HUES48 (cell line): ENCODE data around the gene ALDH16A1.

Source experiments
- H3K27ac ChIP-seq: one replicate; pipeline ENCODE4 v1.7.0; 2013; ENCODE audit warnings: low read depth, low read length, inconsistent platforms
- H3K27me3 ChIP-seq: 2 replicates; pipeline ENCODE4 v1.6.1; 2013; ENCODE audit warnings: mild to moderate bottlenecking, low read length; ENCODE audit not compliant: control insufficient read depth, insufficient read depth
- H3K36me3 ChIP-seq: 2 replicates; pipeline ENCODE4 v1.6.1; 2013; ENCODE audit warnings: low read length; ENCODE audit not compliant: control insufficient read depth, insufficient read depth
- H3K4me1 ChIP-seq: 2 replicates; pipeline ENCODE4 v1.6.1; 2013; ENCODE audit warnings: mild to moderate bottlenecking, low read length; ENCODE audit not compliant: control insufficient read depth, insufficient read depth
- H3K4me3 ChIP-seq: 2 replicates; pipeline ENCODE4 v1.5.1; 2013; ENCODE audit warnings: mild to moderate bottlenecking, low read depth, low read length
- H3K9ac ChIP-seq: 2 replicates; pipeline ENCODE4 v1.6.1; 2013; ENCODE audit warnings: mild to moderate bottlenecking, low read depth, low read length, moderate library complexity
- H3K9me3 ChIP-seq: 2 replicates; pipeline ENCODE4 v1.6.1; 2013; ENCODE audit warnings: low read length; ENCODE audit not compliant: control insufficient read depth, insufficient read depth

The ALDH16A1 gene

GRCh38 chr19:49425178-49425577, 27.8 kb upstream of the ALDH16A1 start, which contains the start of gene GFY:
Gene GFY (plus strand): TSS chr19:49425388. CDS start chr19:49426431, 1,043 bp downstream.
- H3K27ac ChIP-seq = no peak within 1 kb of the TSS
- H3K9ac ChIP-seq = no peak within 1 kb of the TSS
- peaks cover 70% of the 10 kb centered on the region for H3K27me3 ChIP-seq
- no peaks in the 10 kb centered on the region for H3K9me3 ChIP-seq
- H3K36me3 ChIP-seq = no peaks in the 10 kb centered on the region
- peaks cover 28% of the 10 kb centered on the region for H3K4me1 ChIP-seq
- peak within 1 kb of the TSS; percentile 43; the same call in 1 of the 2 replicates for H3K4me3 ChIP-seq

DNA sequence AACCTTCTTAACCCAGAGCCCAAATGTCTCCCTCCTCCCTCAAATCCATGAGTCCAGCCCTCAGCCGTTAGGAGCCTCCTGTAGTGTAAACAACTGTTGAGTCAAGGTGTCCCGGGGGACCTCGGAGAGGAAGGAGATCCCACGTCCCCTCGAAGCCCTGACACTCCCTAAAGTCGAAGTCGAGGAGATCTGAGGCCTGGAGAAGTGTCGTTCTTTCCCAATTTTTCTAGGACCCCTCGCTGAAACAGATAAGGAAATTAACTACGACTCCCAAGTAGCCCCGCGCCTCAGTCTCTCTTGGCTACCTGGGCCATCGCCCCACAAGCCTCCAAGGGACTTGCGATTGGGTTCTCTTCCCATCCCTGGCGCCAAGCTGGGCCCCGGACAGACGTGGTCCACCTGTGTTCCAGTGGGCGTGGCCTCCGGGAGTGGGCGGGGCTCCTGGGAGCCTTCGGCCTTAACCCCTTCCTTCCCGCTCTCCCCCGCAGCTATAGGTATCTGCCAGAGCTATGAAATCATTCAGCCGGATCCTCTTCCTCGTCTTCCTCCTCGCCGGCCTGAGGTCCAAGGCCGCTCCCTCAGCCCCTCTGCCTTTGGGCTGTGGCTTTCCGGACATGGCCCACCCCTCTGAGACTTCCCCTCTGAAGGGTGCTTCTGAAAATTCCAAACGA, 27.0 kb upstream of the ALDH16A1 start:
- H3K9me3 ChIP-seq = no peaks in the 10 kb centered on the region
- peaks cover 74% of the 10 kb centered on the region for H3K27me3 ChIP-seq
- peak overlapping the region; percentile 43; the same call in 1 of the 2 replicates for H3K4me3 ChIP-seq
- peaks cover 22% of the 10 kb centered on the region for H3K4me1 ChIP-seq
- no peaks in the 10 kb centered on the region for H3K36me3 ChIP-seq
- H3K27ac ChIP-seq = no peak overlapping the region
- no peak overlapping the region for H3K9ac ChIP-seq

DNA sequence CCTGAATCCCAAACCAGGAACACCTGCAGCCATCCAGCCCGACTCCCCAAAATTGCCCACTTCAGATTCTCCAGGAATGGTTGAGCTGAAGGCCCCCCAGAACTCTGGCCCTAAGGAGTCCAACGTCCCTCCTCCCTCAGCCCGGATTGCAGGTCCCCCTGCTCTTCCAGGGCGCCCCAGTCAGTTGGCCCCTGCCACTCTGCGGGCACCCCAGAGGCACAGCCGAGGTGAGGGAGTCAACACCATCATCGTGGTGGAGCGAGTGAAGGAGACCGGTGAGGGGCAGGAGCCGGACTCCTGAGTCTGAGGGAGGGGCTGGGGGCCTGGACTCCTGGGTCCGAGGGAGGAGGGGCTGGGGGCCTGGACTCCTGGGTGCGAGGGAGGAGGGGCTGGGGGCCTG, 25.7 kb upstream of the ALDH16A1 start:
- H3K27me3 ChIP-seq = peaks cover 71% of the 10 kb centered on the region

DNA sequence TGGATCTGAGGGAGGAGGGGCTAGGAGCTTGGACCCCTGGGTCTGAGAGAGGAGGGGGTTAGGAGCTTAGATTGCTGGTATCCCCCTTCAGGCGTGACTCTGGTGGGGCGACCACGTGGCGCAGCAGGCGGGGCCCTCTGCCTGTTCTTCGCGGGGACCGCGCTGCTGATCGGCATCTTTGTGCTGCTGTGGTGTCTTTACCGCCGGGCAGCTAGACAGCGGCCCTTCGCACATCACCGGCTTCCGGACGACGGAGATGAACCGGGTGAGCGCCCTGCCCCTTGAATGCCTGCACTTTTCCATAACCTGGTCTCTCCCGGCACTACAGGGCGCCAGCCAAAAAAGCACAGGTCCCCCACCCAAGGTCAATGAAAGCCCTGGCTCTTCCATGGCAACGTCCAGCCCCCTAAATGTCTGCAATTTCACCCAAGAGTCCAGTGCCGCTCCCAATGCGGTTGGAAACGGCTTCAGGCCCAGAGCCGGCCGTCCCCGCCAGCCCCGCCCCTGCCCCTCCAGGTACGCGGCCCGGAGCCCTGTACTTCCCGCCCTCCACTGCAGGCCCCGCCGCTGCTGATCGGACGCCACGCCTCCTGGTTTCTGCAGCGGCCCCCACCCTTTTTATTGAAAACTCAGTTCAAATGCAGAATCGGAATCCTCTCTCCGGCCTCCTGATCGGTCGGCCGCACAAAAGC, 25.0 kb upstream of the ALDH16A1 start:
- Histone ChIP-seq H3K9ac (peak overlapping the region; percentile 45), H3K4me3 (peak overlapping the region; percentile 70), H3K36me3 (no peaks in the 10 kb centered on the region), H3K27ac (no peak overlapping the region), H3K4me1 (peaks cover 22% of the 10 kb centered on the region), H3K9me3 (no peaks in the 10 kb centered on the region), H3K27me3 (peaks cover 71% of the 10 kb centered on the region)

More for the DNA sequence above, 25.7 kb upstream of the ALDH16A1 start:
- H3K4me1 ChIP-seq = peaks cover 22% of the 10 kb centered on the region
- no peaks in the 10 kb centered on the region for H3K36me3 ChIP-seq
- H3K9me3 ChIP-seq = no peaks in the 10 kb centered on the region
- no peak overlapping the region for H3K4me3 ChIP-seq
- H3K9ac ChIP-seq = no peak overlapping the region
- no peak overlapping the region for H3K27ac ChIP-seq

DNA sequence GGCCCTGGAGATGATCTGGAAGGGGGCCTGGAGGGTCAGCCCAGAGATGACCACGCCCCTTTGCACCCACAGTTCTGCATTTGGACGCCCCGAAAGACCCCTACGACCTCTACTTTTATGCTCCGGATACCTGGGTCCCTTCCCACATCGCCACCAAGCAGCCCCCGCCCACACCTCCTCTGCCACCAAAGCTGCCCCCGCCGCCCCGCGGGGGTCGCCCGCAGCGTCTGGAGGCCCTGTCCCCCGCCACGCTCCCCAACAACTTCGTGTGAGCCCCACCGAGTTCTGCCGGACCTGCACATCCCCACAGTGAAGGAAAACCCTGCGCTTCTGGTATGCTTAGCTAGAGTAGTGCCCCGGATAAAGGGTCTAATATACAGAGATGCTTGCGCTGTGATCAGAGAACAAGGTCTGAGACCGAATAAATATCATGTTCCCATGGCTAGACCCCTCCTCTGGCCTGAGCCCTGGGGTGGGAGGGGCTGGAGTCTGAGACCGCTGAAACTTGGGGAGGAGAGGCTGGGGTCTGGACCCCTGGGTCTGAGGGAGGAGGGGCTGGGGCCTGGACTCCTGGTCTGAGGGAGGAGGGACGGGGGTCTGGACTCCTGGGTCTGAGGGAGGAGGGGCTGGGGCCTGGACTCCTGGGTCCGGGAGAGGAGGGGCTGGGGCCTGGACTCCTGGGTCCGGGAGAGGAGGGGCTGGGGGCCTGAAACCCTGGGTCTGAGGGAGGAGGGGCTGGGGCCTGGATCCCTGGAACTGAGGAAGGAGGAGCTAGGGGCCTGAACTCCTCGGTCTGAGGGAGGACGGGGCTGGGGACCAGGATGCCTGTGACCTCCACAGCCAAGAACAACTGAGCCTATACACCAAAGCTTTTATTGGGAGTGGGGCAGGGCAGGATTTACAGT, 24.2 kb upstream of the ALDH16A1 start:
- no peak overlapping the region for H3K27ac ChIP-seq
- peak overlapping the region; percentile 70 for H3K4me3 ChIP-seq
- H3K27me3 ChIP-seq = peaks cover 71% of the 10 kb centered on the region
- no peak overlapping the region for H3K9ac ChIP-seq
- peaks cover 21% of the 10 kb centered on the region for H3K4me1 ChIP-seq
- no peaks in the 10 kb centered on the region for H3K9me3 ChIP-seq
- no peaks in the 10 kb centered on the region for H3K36me3 ChIP-seq

- Histone ChIP-seq H3K4me1 (peaks cover 20% of the 10 kb centered on the region), H3K9ac (no peak overlapping the region), H3K4me3 (no peak overlapping the region), H3K27me3 (peaks cover 63% of the 10 kb centered on the region), H3K9me3 (no peaks in the 10 kb centered on the region), H3K36me3 (no peaks in the 10 kb centered on the region), H3K27ac (no peak overlapping the region)
These were observed 22.8 kb upstream of the ALDH16A1 start for GRCh38 chr19:49430172-49430677.

GRCh38 chr19:49430678-49431329, 22.2 kb upstream of the ALDH16A1 start:
- Histone ChIP-seq H3K4me1 (peaks cover 20% of the 10 kb centered on the region), H3K9ac (no peak overlapping the region), H3K4me3 (no peak overlapping the region), H3K27me3 (peaks cover 58% of the 10 kb centered on the region), H3K27ac (no peak overlapping the region), H3K9me3 (no peaks in the 10 kb centered on the region), H3K36me3 (no peaks in the 10 kb centered on the region)

DNA sequence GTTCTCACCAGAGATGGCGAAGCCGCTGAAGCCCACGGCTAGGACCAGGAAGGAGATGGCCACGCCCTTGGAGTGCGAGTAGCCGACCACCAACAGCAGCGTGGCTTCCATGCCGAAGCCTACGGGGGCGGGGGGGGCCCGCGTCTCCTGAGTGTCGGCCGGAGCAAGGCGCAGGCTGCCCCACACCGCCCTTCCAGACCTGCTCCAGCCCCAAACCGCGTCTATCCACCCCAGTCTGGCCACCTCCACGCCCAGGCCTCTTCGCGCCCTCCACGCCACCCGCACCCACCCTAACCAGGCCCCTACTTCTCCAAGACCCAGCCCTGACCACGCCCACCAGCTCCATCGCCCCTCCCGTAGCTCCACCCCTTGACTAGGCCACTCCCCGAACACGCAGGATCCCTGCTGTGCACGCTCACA, 21.7 kb upstream of the ALDH16A1 start:
- Histone ChIP-seq H3K27ac (no peak overlapping the region), H3K9me3 (no peaks in the 10 kb centered on the region), H3K4me1 (peaks cover 20% of the 10 kb centered on the region), H3K36me3 (no peaks in the 10 kb centered on the region), H3K4me3 (no peak overlapping the region), H3K9ac (no peak overlapping the region), H3K27me3 (peaks cover 60% of the 10 kb centered on the region)

DNA sequence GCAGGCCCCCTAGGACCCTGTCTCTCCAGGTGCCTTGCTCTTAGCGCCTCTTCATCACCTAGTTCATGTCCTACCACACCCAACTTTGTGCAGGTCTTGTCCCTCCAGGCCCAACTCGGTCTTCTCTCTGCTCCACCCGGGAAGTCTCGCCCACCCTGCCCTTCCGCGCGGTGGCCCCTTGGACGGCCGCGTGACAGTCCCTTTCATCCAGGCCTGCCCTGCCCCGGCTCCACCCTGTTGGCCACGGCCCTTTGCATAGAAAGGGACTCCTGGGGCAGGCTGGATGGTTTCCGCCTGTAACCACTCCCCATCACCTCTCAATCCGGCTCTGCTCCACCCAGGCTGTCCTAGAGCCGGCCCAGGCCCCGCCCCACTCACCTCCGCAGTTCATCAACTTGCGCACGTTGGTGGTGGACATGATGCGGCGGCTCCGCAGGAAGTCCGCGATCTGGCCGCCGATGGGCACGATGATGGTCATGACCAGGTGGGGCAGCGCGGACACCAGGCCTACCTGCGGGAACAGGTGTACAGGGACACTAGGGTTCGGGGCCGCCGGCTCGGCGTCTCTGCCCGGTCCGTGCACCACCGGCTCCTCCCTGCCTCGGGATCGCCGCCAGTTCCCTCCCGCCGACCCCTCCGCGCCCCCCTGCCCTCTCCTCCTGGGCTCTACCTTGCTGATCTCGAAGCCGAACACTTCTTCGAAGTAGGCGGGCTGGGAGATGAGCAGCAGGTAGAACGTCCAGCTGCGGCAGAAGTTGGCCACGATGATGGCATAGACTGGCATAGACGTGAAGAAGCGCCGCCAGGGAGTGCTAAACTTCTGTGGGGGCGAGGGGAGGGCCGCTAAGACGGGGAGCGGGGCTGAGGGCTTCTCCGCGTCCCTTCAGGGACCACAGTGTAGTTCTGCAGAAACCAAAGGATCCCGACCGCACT, 20.6 kb upstream of the ALDH16A1 start:
- H3K9ac ChIP-seq = no peak overlapping the region
- H3K4me3 ChIP-seq = peak overlapping the region; percentile 73
- no peak overlapping the region for H3K27ac ChIP-seq
- H3K4me1 ChIP-seq = peaks cover 15% of the 10 kb centered on the region
- H3K27me3 ChIP-seq = peaks cover 60% of the 10 kb centered on the region
- H3K9me3 ChIP-seq = no peaks in the 10 kb centered on the region
- H3K36me3 ChIP-seq = no peaks in the 10 kb centered on the region
